ENCODE results near the gene MBP. TPM values are rescaled to one million over a fixed set of nuclear protein-coding genes. Genes with fewer than 3 reads are reported as not detected.

The MBP gene
- total and polyA plus RNA-seq, 2 of the 4 experiments (the other 2 are of a cell fraction) = 0.72 to 0.90 TPM

GRCh38 chr18:76953583-76954233 is 178.9 kb downstream of the MBP start:
- whole genome bisulfite sequencing, 2 experiments (ENCODE audit: extremely low coverage in 2 of 2, insufficient read length in 1 of 2) = no CpG with 5 or more reads among the region's 12 CpGs
- no peak overlapping the region for H2AK5ac ChIP-seq (ENCODE audit: low read depth, low read length)
- H3K36me3 ChIP-seq (ENCODE audit: control insufficient read depth, insufficient read depth, low read length) = peaks cover 31% of the 10 kb centered on the region
- no peak overlapping the region for H4K8ac ChIP-seq (ENCODE audit: low read depth in 2 of 2, low read length in 2 of 2)
- H3K23ac ChIP-seq (ENCODE audit: low read depth, low read length) = no peak overlapping the region
- H2BK15ac ChIP-seq (ENCODE audit: low read depth, low read length) = no peak overlapping the region
- no peak for TF ChIP-seq RFX5 (IDR thresholded peaks at IDR 0.05; ENCODE audit: low read depth, low read length)
- TF ChIP-seq CHD1 (IDR thresholded peaks at IDR 0.05; ENCODE audit: low read depth, low read length) = no peak
- no peak for TF ChIP-seq MAFK (IDR thresholded peaks at IDR 0.05; ENCODE audit: low read depth, low read length)
- TF ChIP-seq NFE2L2 (IDR thresholded peaks at IDR 0.05; ENCODE audit: low read depth, low read length) = no peak
- no peak for TF ChIP-seq FOS (IDR thresholded peaks at IDR 0.05; ENCODE audit: low read depth, low read length)
- TF ChIP-seq RAD21 (IDR thresholded peaks at IDR 0.05; ENCODE audit: low read length) = no peak
- TF ChIP-seq CTCF (conservative IDR thresholded peaks at IDR 0.05; ENCODE audit: low read depth, low read length) = no peak
- no peak for TF ChIP-seq RCOR1 (IDR thresholded peaks at IDR 0.05; ENCODE audit: insufficient replicate concordance, low read length)
- no peak for TF ChIP-seq MXI1 (IDR thresholded peaks at IDR 0.05; ENCODE audit: borderline replicate concordance, low read depth, low read length)
- TF ChIP-seq CEBPB (IDR thresholded peaks at IDR 0.05; ENCODE audit: low read depth, low read length) = no peak
- no peak for TF ChIP-seq BHLHE40 (IDR thresholded peaks at IDR 0.05; ENCODE audit: low read depth, low read length)
- no peak for TF ChIP-seq ELK1 (IDR thresholded peaks at IDR 0.05; ENCODE audit: borderline replicate concordance, low read depth, low read length)
- TF ChIP-seq SMC3 (IDR thresholded peaks at IDR 0.05; ENCODE audit: low read depth, low read length) = no peak
- in situ Hi-C loops (cut with MboI; ENCODE audit: low sequenced_read_pairs) (no loop called here), intact Hi-C loops (cut with micrococcal nuclease) (no loop called here), dilution Hi-C loops (cut with HindIII; ENCODE audit: low sequenced_read_pairs, unreplicated experiment) (no loop called here)
- no peak overlapping the region for H4K91ac ChIP-seq (ENCODE audit: insufficient read depth, low read depth, low read length)
- no peak overlapping the region for H3K4me3 ChIP-seq (ENCODE audit: insufficient read depth, low read depth, low read length)
- H3K27ac ChIP-seq (ENCODE audit: insufficient read depth, low read length) = no peak overlapping the region
- H3K4me2 ChIP-seq (ENCODE audit: low read depth, low read length) = no peak overlapping the region
- BruUV-seq (replicated peaks) = no TSS peak
- no peak overlapping the region for H3K56ac ChIP-seq (ENCODE audit: extremely low read depth, insufficient read depth, low read length)
- no peaks in the 10 kb centered on the region; the same call in 1 of the 2 replicates for H3K4me1 ChIP-seq (ENCODE audit: control insufficient read depth, insufficient read depth, low read length)
- no peak overlapping the region for H3K4ac ChIP-seq (ENCODE audit: low read depth, low read length)
- H3K14ac ChIP-seq (replicated peaks; ENCODE audit: low read depth, low read length) = no peak overlapping the region
- no peak overlapping the region for H2AFZ ChIP-seq (replicated peaks; ENCODE audit: low read length, poor library complexity)
- H3K79me1 ChIP-seq (ENCODE audit: low read depth in 1 of 2, low read length in 2 of 2) = no peaks in the 10 kb centered on the region
- H2BK120ac ChIP-seq (ENCODE audit: low read depth, low read length) = no peak overlapping the region
- no peak overlapping the region for H2AK9ac ChIP-seq (replicated peaks; ENCODE audit: low read depth, low read length, poor library complexity)
- peaks cover 8% of the 10 kb centered on the region for H3K9me1 ChIP-seq (ENCODE audit: insufficient read depth, low read length)
- no peak overlapping the region for H4K5ac ChIP-seq (ENCODE audit: low read depth, low read length)
- POLR2A ChIA-PET (ENCODE audit: unreplicated experiment) = no interaction called here
- DNase-seq (peak; percentile 7), ATAC-seq (ENCODE audit: low read depth) (no peak; the same call in 1 of the 2 replicates)
- no peaks in the 10 kb centered on the region for H4K20me1 ChIP-seq (ENCODE audit: insufficient read depth, low read length)
- H2BK5ac ChIP-seq (ENCODE audit: low read depth, low read length, poor library complexity, severe bottlenecking) = no peak overlapping the region
- no peak overlapping the region for H2BK20ac ChIP-seq (ENCODE audit: low read depth, low read length)
- no peaks in the 10 kb centered on the region for H3K27me3 ChIP-seq (ENCODE audit: control insufficient read depth, insufficient read depth, low read length)
- no peak overlapping the region for H3K9ac ChIP-seq (ENCODE audit: low read depth, low read length)
- H3K9me3 ChIP-seq (ENCODE audit: control insufficient read depth, insufficient read depth, low read length) = no peaks in the 10 kb centered on the region
- H3K18ac ChIP-seq (ENCODE audit: low read depth, low read length) = no peak overlapping the region
- CTCF ChIA-PET = no interaction called here

All from IMR-90 (cell line).